GM12878 (cell line): ENCODE measurements around the gene DNAJC11. TPM values are rescaled to one million over a fixed set of nuclear protein-coding genes. Genes with fewer than 3 reads are reported as not detected.
"Not testable (repeated sequence)": the region's sequence is repeated elsewhere in the genome, so short reads cannot be mapped to it uniquely, and the experiment has no call there.

ENCODE experiments used
- ATAC-seq: fragments of 200-7000 bp; cut with Tn5 transposase; 3 replicates; pipeline ENCODE4 v1.9.1; 2020; ENCODE audit warnings: mild to moderate bottlenecking, moderate library complexity
- BruUV-seq: library from RNA; stranded (reverse); fragments of 400-500 nt; replicated peaks from 2 replicates; lab custom pipeline; 2021; lab: Mats Ljungman, UMichigan
- CTCF ChIA-PET: fragments of 300-600 bp; sonication (Branson Sonifier 250); formaldehyde crosslinking; extraction: SDS; loops from one replicate; lab custom pipeline; 2021; ENCODE audit warnings: inconsistent platforms; lab: Yijun Ruan, JAX
- POLR2A ChIA-PET: fragments of 350-600 bp; formaldehyde crosslinking; extraction: SDS; loops from one replicate; lab custom pipeline; 2021; ENCODE audit warnings: inconsistent platforms; lab: Charles Lee
- RAD21 ChIA-PET: fragments of 300-600 bp; sonication (Branson Sonifier 250); formaldehyde crosslinking; loops from one replicate; lab custom pipeline; 2023; ENCODE audit warnings: antibody characterized with exemption; ENCODE audit not compliant: unreplicated experiment; lab: Charles Lee
- SMC1A ChIA-PET: fragments of 300-600 bp; sonication (Branson Sonifier 250); formaldehyde crosslinking; loops from one replicate; lab custom pipeline; 2023; ENCODE audit not compliant: unreplicated experiment, uncharacterized antibody; lab: Charles Lee
- DNase-seq: peaks from one replicate; pipeline ENCODE4 v3.0.0-alpha.2; 2011; ENCODE audit warnings: low read depth, low spot score
- FAIRE-seq: peaks from 3 replicates; lab custom pipeline; 2011; peaks lifted over from hg19 to GRCh38; lab: Jason Lieb, UNC
- H2AFZ ChIP-seq: 2 replicates; pipeline ENCODE4 v1.6.0; 2011; ENCODE audit warnings: low read depth, low read length, control low read depth; ENCODE audit not compliant: control insufficient read depth
- H3K27ac ChIP-seq: 2 replicates; pipeline ENCODE4 v1.5.1; 2011; ENCODE audit warnings: control low read depth; ENCODE audit not compliant: control insufficient read depth, insufficient read depth
- H3K27me3 ChIP-seq, 2 experiments: replicated peaks in 1 of 2; 2 replicates each; pipeline versions ENCODE4 v1.6.0 to v1.6.1; 2011; ENCODE audit warnings: low read length in 1 of 2; ENCODE audit not compliant: control insufficient read depth in 2 of 2, insufficient read depth in 2 of 2
- H3K36me3 ChIP-seq, 2 experiments: 2 replicates each; pipeline ENCODE4 v1.5.1; 2011; ENCODE audit warnings: low read length in 1 of 2; ENCODE audit not compliant: control insufficient read depth in 2 of 2, insufficient read depth in 2 of 2
- H3K4me1 ChIP-seq: 2 replicates; pipeline ENCODE4 v1.6.1; 2011; ENCODE audit warnings: mild to moderate bottlenecking, low read length, moderate library complexity, mixed read lengths; ENCODE audit not compliant: control insufficient read depth, insufficient read depth
- H3K4me2 ChIP-seq: 2 replicates; pipeline ENCODE4 v1.6.0; 2011; ENCODE audit warnings: control low read depth; ENCODE audit not compliant: control insufficient read depth, insufficient read depth
- H3K4me3 ChIP-seq: fragments of 200-600 bp; sonication (generic); 2 replicates; pipeline ENCODE4 v1.5.1; 2016
- H3K79me2 ChIP-seq: 2 replicates; pipeline ENCODE4 v1.6.0; 2011; ENCODE audit warnings: low read length; ENCODE audit not compliant: control insufficient read depth, insufficient read depth
- H3K9ac ChIP-seq: 2 replicates; pipeline ENCODE4 v1.8.0; 2011; ENCODE audit warnings: low read length, control low read depth, mixed read lengths; ENCODE audit not compliant: control insufficient read depth, insufficient read depth
- H3K9me3 ChIP-seq: replicated peaks from 3 replicates; pipeline ENCODE4 v1.5.1; 2011; ENCODE audit warnings: mild to moderate bottlenecking, low read length; ENCODE audit not compliant: control insufficient read depth, insufficient read depth
- H4K20me1 ChIP-seq: 2 replicates; pipeline ENCODE4 v1.6.0; 2011; ENCODE audit not compliant: control insufficient read depth, insufficient read depth
- JUND ChIP-seq: IDR thresholded peaks from 2 replicates; pipeline ENCODE4 v1.6.1; 2012; ENCODE audit warnings: low read depth, mild to moderate bottlenecking, low read length, improper control_type of control experiment, moderate library complexity
- WGBS: methylation state at CpG from one replicate; pipeline ENCODE4 v1.1.6; 2016; ENCODE audit warnings: low lambda C conversion rate; ENCODE audit not compliant: insufficient replicate concordance, insufficient coverage; ENCODE audit errors: missing lambda C conversion rate; 5-methylcytosine and 5-hydroxymethylcytosine counted together
- in situ Hi-C: fragments of 300-500 bp; cut with MboI; formaldehyde crosslinking; loops from 9 replicates; pipeline ENCODE4 v1.14.3; 2018; ENCODE audit warnings: mixed read lengths
- intact Hi-C: fragments of 100-400 bp; cut with micrococcal nuclease; formaldehyde crosslinking; loops from one replicate; pipeline ENCODE4 v1.14.2; 2022; ENCODE audit not compliant: unreplicated experiment
- polyA plus RNA-seq, 11 experiments: library from polyadenylated mRNA; depleted of rRNA in 4 of 11; unstranded in 6 of 11; stranded (reverse) in 5 of 11; fragments of >200 nt; fragmentation: Nextera tagmentation in 4 of 11; fragmentation: Illumina TruSeq in 1 of 11; extraction: Ambion mirVana in 4 of 11; extraction: Trizol in 1 of 11; gene quantifications; 1 replicate in 1 of 11; 2 replicates in 10 of 11; pipeline versions ENCODE4 v1.2.1 to v1.2.3, GENCODE V29; 2011 to 2016; ENCODE audit warnings: inconsistent platforms in 2 of 11, missing spikeins in 2 of 11, low read depth in 1 of 11
- total RNA-seq, 4 experiments: library from RNA; depleted of rRNA in 3 of 4; stranded (reverse); fragments of >200 nt in 3 of 4; fragmentation: Illumina TruSeq in 1 of 4; extraction: Trizol in 1 of 4; gene quantifications; 2 replicates each; pipeline versions ENCODE4 v1.2.1 to v1.2.3, GENCODE V29; 2013 to 2021

DNAJC11 gene
- total and polyA plus RNA-seq, 10 of the 15 experiments (the other 5 are each of a cell fraction or from before 2014, with no cell fraction given) = 5.0 to 58.8 (median 39.5) TPM

DNA sequence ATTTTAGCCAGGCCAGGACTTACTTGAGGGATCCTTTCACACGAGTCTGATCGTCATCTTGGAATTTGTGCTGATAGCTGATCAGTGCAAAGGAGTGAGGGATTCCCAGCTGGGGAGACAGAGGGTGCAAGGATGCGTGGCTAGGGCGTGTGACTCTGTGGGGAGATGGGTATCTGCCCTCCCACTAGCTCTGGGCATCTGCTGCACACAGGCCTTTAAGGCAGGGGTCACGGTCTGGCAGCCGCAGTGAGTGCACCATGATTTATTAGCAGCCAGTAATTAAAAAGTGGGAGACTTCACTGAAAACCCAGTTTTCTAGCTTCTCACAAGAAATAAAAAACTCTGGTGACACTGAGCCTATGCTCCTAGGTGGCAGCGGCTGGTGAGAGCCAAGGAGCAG is 56.6 kb downstream of the DNAJC11 start:
- no peak for TF ChIP-seq JUND
- H3K9ac ChIP-seq = no peak overlapping the region
- no peaks in the 10 kb centered on the region for H3K4me1 ChIP-seq
- POLR2A ChIA-PET = no interaction called here
- no peak for DNase-seq
- H2AFZ ChIP-seq = no peak overlapping the region
- 98% methylated on average over 7 of the region's 7 CpGs for WGBS
- in situ Hi-C loops = no loop called here
- no peaks in the 10 kb centered on the region; the same call in 1 of the 2 replicates for H4K20me1 ChIP-seq
- H3K4me3 ChIP-seq = no peak overlapping the region
- SMC1A ChIA-PET = interaction anchor here (1.1 kb wide), 1 partner anchor 156 kb away, joined by 3 read pairs; no protein-coding TSS in a partner anchor
- no peak overlapping the region for H3K4me2 ChIP-seq
- H3K36me3 ChIP-seq = peaks cover 9 to 12% of the 10 kb centered on the region in 2 experiments; a peak in 3 of 4 replicates
- ATAC-seq = no peak
- H3K27ac ChIP-seq = no peak overlapping the region
- no TSS peak for BruUV-seq
- RAD21 ChIA-PET = interaction anchor here (1.1 kb wide), 1 partner anchor 159 kb away, joined by 3 read pairs; no protein-coding TSS in a partner anchor
- H3K27me3 ChIP-seq = no peaks in the 10 kb centered on the region
- no peaks in the 10 kb centered on the region for H3K9me3 ChIP-seq
- no peak for FAIRE-seq
- CTCF ChIA-PET = interaction anchor here (0.8 to 1.7 kb wide), 4 partner anchors 27 to 165 kb away, joined by 3 to 5 read pairs (median 4); partner anchors contain the start of gene NOL9
- intact Hi-C loops = no loop called here
- no peaks in the 10 kb centered on the region for H3K79me2 ChIP-seq

DNA sequence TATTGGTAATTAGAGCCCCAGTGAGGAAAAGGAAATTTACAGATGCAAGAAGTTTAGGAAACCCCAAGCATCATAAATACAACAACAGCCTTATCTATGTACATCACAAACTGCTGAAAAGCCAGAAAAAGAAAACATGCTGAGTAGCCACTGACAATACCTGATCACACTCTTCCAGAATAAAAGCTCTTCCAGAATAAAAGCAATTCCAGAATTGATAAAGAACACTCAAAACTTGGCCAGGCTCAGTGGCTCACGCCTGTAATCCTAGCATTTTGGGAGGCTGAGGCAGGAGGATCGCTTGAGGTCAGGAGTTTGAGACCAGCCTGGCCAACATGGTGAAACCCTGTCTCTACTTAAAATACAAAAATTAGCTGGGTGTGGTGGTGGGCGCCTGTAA is 60.7 kb downstream of the DNAJC11 start:
- DNase-seq, H3K9ac ChIP-seq, CTCF ChIA-PET, in situ Hi-C loops, H3K27ac ChIP-seq, H3K4me2 ChIP-seq, BruUV-seq, RAD21 ChIA-PET, intact Hi-C loops, H4K20me1 ChIP-seq, H3K4me1 ChIP-seq, H3K9me3 ChIP-seq, H3K27me3 ChIP-seq, FAIRE-seq, H3K79me2 ChIP-seq, H3K4me3 ChIP-seq, ATAC-seq, H2AFZ ChIP-seq, SMC1A ChIA-PET: not testable (repeated sequence)
- POLR2A ChIA-PET = interaction anchor here (0.7 kb wide), 1 partner anchor 134 kb away, joined by 3 read pairs; no protein-coding TSS in a partner anchor
- 84% methylated on average over 3 of the region's 3 CpGs for WGBS
- H3K36me3 ChIP-seq = peaks cover 18 to 19% of the 10 kb centered on the region in 2 experiments; a peak in 3 of 4 replicates
